H1 (cell line): ENCODE data around the gene SLC66A1. TPM values are rescaled to one million over a fixed set of nuclear protein-coding genes. Genes with fewer than 3 reads are reported as not detected.

Source experiments
- CTCF ChIA-PET: fragments of 300-600 bp; sonication (Branson Sonifier 250); formaldehyde crosslinking; loops from one replicate; lab custom pipeline; 2021; ENCODE audit not compliant: partially characterized antibody; lab: Charles Lee
- POLR2A ChIA-PET: fragments of 300-600 bp; sonication (Branson Sonifier 250); formaldehyde crosslinking; loops from one replicate; lab custom pipeline; 2021; ENCODE audit warnings: inconsistent platforms; ENCODE audit not compliant: partially characterized antibody; lab: Charles Lee
- DNase-seq, 2 experiments: peaks; one replicate each; pipeline versions ENCODE4 v3.0.0 to v3.0.0-alpha.2; 2010 to 2022; ENCODE audit warnings: low spot score in 2 of 2, low read depth in 1 of 2, mixed read lengths in 1 of 2
- FAIRE-seq: peaks from 2 replicates; lab custom pipeline; 2011; peaks lifted over from hg19 to GRCh38; lab: Jason Lieb, UNC
- H2AFZ ChIP-seq: 2 replicates; pipeline ENCODE4 v1.8.1; 2012; ENCODE audit warnings: low read length, inconsistent platforms
- H2AK5ac ChIP-seq: 2 replicates; pipeline ENCODE4 v1.6.1; 2013; ENCODE audit warnings: low read depth, low read length
- H2BK120ac ChIP-seq: replicated peaks from 2 replicates; pipeline ENCODE3; 2013; ENCODE audit warnings: low read depth, low read length, inconsistent platforms
- H2BK12ac ChIP-seq: 2 replicates; pipeline ENCODE4 v1.6.1; 2013; ENCODE audit warnings: low read depth, low read length
- H2BK15ac ChIP-seq: 2 replicates; pipeline ENCODE4 v1.6.1; 2013; ENCODE audit warnings: low read length
- H2BK20ac ChIP-seq: 2 replicates; pipeline ENCODE4 v1.6.1; 2013; ENCODE audit warnings: low read length
- H2BK5ac ChIP-seq: 2 replicates; pipeline ENCODE4 v1.6.1; 2013; ENCODE audit warnings: low read depth, low read length
- H3K14ac ChIP-seq: 2 replicates; pipeline ENCODE4 v1.6.1; 2013; ENCODE audit warnings: inconsistent platforms; ENCODE audit not compliant: insufficient read length
- H3K18ac ChIP-seq: 2 replicates; pipeline ENCODE4 v1.6.1; 2013; ENCODE audit warnings: low read length; ENCODE audit errors: extremely low read depth
- H3K23ac ChIP-seq: 2 replicates; pipeline ENCODE4 v1.6.1; 2013; ENCODE audit warnings: inconsistent platforms; ENCODE audit not compliant: insufficient read length
- H3K23me2 ChIP-seq: 2 replicates; pipeline ENCODE4 v1.6.1; 2013; ENCODE audit warnings: low read depth, low read length
- H3K27ac ChIP-seq: 2 replicates; pipeline ENCODE4 v1.6.1; 2011; ENCODE audit warnings: low read depth, low read length, inconsistent platforms
- H3K27me3 ChIP-seq, 4 experiments: replicated peaks in 1 of 4; 1 replicate in 1 of 4; 2 replicates in 3 of 4; pipeline versions ENCODE4 v1.6.1 to v1.8.1; 2011 to 2013; ENCODE audit warnings: low read length in 3 of 4, mild to moderate bottlenecking in 3 of 4, inconsistent platforms in 2 of 4, mixed read lengths in 2 of 4, moderate library complexity in 1 of 4; ENCODE audit not compliant: control insufficient read depth in 3 of 4, insufficient read depth in 3 of 4; ENCODE audit errors: extremely low read depth in 1 of 4
- H3K36me3 ChIP-seq, 4 experiments: 2 replicates each; pipeline versions ENCODE4 v1.6.1 to v1.8.1; 2011 to 2013; ENCODE audit warnings: mild to moderate bottlenecking in 4 of 4, low read length in 3 of 4, moderate library complexity in 2 of 4, control low read depth in 1 of 4, inconsistent platforms in 1 of 4; ENCODE audit not compliant: insufficient read depth in 4 of 4, control insufficient read depth in 2 of 4
- H3K4ac ChIP-seq: replicated peaks from 2 replicates; pipeline ENCODE3; 2013; ENCODE audit warnings: low read length, low read depth, mixed read lengths, inconsistent platforms; ENCODE audit not compliant: insufficient read length
- H3K4me1 ChIP-seq, 4 experiments: replicated peaks in 1 of 4; 1 replicate in 1 of 4; 2 replicates in 3 of 4; pipeline versions ENCODE4 v1.6.1 to v1.8.1; 2011 to 2013; ENCODE audit warnings: low read length in 3 of 4, inconsistent platforms in 2 of 4, mixed read lengths in 1 of 4; ENCODE audit not compliant: insufficient read depth in 4 of 4, control insufficient read depth in 3 of 4
- H3K4me2 ChIP-seq, 2 experiments: 2 replicates each; pipeline versions ENCODE4 v1.6.1 to v1.8.1; 2011 to 2013; ENCODE audit warnings: low read depth in 2 of 2, low read length in 2 of 2, control low read depth in 1 of 2, inconsistent platforms in 1 of 2, mild to moderate bottlenecking in 1 of 2; ENCODE audit not compliant: insufficient read depth in 1 of 2
- H3K4me3 ChIP-seq, 4 experiments: fragments of 200-600, 300-600 bp in 1 of 4; sonication (generic), shearing (Covaris generic), sonication (Bioruptor Twin) in 1 of 4; 2 replicates each; pipeline versions ENCODE4 v1.5.1 to v1.8.1; 2011 to 2016; ENCODE audit warnings: low read length in 4 of 4, low read depth in 3 of 4, control low read depth in 2 of 4, inconsistent platforms in 2 of 4, mild to moderate bottlenecking in 2 of 4, mixed read lengths in 1 of 4, moderate library complexity in 1 of 4; ENCODE audit not compliant: insufficient read depth in 2 of 4; ENCODE audit errors: extremely low read depth in 1 of 4
- H3K56ac ChIP-seq: replicated peaks from 2 replicates; pipeline ENCODE3; 2013; ENCODE audit warnings: low read depth, mild to moderate bottlenecking, mixed read lengths, low read length, inconsistent platforms; ENCODE audit not compliant: insufficient read length
- H3K79me1 ChIP-seq: 2 replicates; pipeline ENCODE4 v1.6.1; 2013; ENCODE audit warnings: low read depth, low read length, control low read depth
- H3K79me2 ChIP-seq, 2 experiments: 2 replicates each; pipeline versions ENCODE4 v1.6.1 to v1.8.1; 2012 to 2013; ENCODE audit warnings: low read length in 2 of 2, mild to moderate bottlenecking in 2 of 2, inconsistent platforms in 1 of 2; ENCODE audit not compliant: insufficient read depth in 2 of 2, control insufficient read depth in 1 of 2
- H3K9ac ChIP-seq, 4 experiments: replicated peaks in 1 of 4; 1 replicate in 1 of 4; 2 replicates in 3 of 4; pipeline versions ENCODE4 v1.6.1 to v1.8.1; 2011 to 2013; ENCODE audit warnings: low read depth in 3 of 4, low read length in 3 of 4, control low read depth in 2 of 4, mild to moderate bottlenecking in 2 of 4, moderate library complexity in 2 of 4, inconsistent platforms in 1 of 4; ENCODE audit errors: extremely low read depth in 1 of 4
- H3K9me3 ChIP-seq, 2 experiments: 2 replicates each; pipeline versions ENCODE4 v1.6.1 to v1.8.1; 2012 to 2013; ENCODE audit warnings: mild to moderate bottlenecking in 2 of 2, moderate library complexity in 2 of 2, control low read depth in 1 of 2, inconsistent platforms in 1 of 2, low read depth in 1 of 2, low read length in 1 of 2, mixed read lengths in 1 of 2; ENCODE audit not compliant: insufficient read depth in 2 of 2
- H4K20me1 ChIP-seq, 2 experiments: replicated peaks in 1 of 2; 2 replicates each; pipeline versions ENCODE3 to v1.8.1; 2011 to 2013; ENCODE audit warnings: inconsistent platforms in 2 of 2, low read length in 2 of 2, mild to moderate bottlenecking in 1 of 2; ENCODE audit not compliant: insufficient read depth in 2 of 2, control insufficient read depth in 1 of 2
- H4K5ac ChIP-seq: 2 replicates; pipeline ENCODE4 v1.6.1; 2013; ENCODE audit warnings: low read length, low read depth, mixed read lengths, inconsistent platforms; ENCODE audit not compliant: insufficient read length
- H4K8ac ChIP-seq: 2 replicates; pipeline ENCODE4 v1.8.0; 2013; ENCODE audit warnings: mild to moderate bottlenecking, moderate library complexity, low read length, inconsistent platforms; ENCODE audit not compliant: insufficient read depth; ENCODE audit errors: extremely low read depth
- H4K91ac ChIP-seq: replicated peaks from 2 replicates; pipeline ENCODE3; 2013; ENCODE audit warnings: low read length, mixed read lengths, inconsistent platforms; ENCODE audit not compliant: insufficient read length
- CBX8 ChIP-seq: fragments of 300-800, 300-1000 bp; sonication (generic); IDR thresholded peaks from 2 replicates; pipeline ENCODE4 v1.7.1; 2016; ENCODE audit warnings: low read depth, low read length, borderline replicate concordance
- EP300 ChIP-seq, 2 experiments: IDR thresholded peaks; 1 replicate in 1 of 2; 2 replicates in 1 of 2; pipeline ENCODE4 v1.6.1; 2011 to 2012; ENCODE audit warnings: low read depth in 2 of 2, low read length in 2 of 2, mild to moderate bottlenecking in 2 of 2, borderline replicate concordance in 1 of 2, inconsistent platforms in 1 of 2, moderate library complexity in 1 of 2
- FOSL1 ChIP-seq: IDR thresholded peaks from 2 replicates; pipeline ENCODE4 v1.6.1; 2011; ENCODE audit warnings: mild to moderate bottlenecking, low read depth, low read length, moderate library complexity; ENCODE audit not compliant: insufficient read depth
- GABPA ChIP-seq: IDR thresholded peaks from 2 replicates; pipeline ENCODE4 v1.6.1; 2011; ENCODE audit warnings: mild to moderate bottlenecking, low read length, moderate library complexity, borderline replicate concordance; ENCODE audit not compliant: insufficient read depth
- KDM4A ChIP-seq: IDR thresholded peaks from one replicate; pipeline ENCODE4 v1.7.1; 2012; ENCODE audit warnings: low read depth, mild to moderate bottlenecking, moderate library complexity, low read length, inconsistent platforms; ENCODE audit not compliant: severe bottlenecking
- MAFK ChIP-seq: IDR thresholded peaks from 2 replicates; pipeline ENCODE4 v1.6.1; 2012; ENCODE audit warnings: low read depth, mild to moderate bottlenecking, improper control_type of control experiment, low read length
- NANOG ChIP-seq: IDR thresholded peaks from 2 replicates; pipeline ENCODE4 v1.6.1; 2011; ENCODE audit warnings: low read length, low read depth, mild to moderate bottlenecking, inconsistent platforms; ENCODE audit not compliant: insufficient read depth, poor library complexity, severe bottlenecking
- RBBP5 ChIP-seq: IDR thresholded peaks from 2 replicates; pipeline ENCODE4 v1.7.1; 2012; ENCODE audit warnings: low read depth, mild to moderate bottlenecking, inconsistent platforms, low read length, moderate library complexity, borderline replicate concordance
- SP1 ChIP-seq: IDR thresholded peaks from 2 replicates; pipeline ENCODE4 v1.6.1; 2011; ENCODE audit warnings: low read depth, low read length
- SP4 ChIP-seq: IDR thresholded peaks from 2 replicates; pipeline ENCODE4 v1.6.1; 2012; ENCODE audit warnings: low read length, inconsistent platforms
- TAF1 ChIP-seq: IDR thresholded peaks from 2 replicates; pipeline ENCODE4 v1.6.1; 2011; ENCODE audit warnings: mild to moderate bottlenecking, low read depth, low read length
- TCF12 ChIP-seq: IDR thresholded peaks from 2 replicates; pipeline ENCODE4 v1.6.1; 2011; ENCODE audit warnings: low read depth, mild to moderate bottlenecking, low read length
- WGBS, 2 experiments: shearing (Covaris generic) in 1 of 2; methylation state at CpG; one replicate each; pipeline versions ENCODE4 v1.1.6 to v1.1.7; 2013 to 2015; ENCODE audit warnings: low lambda C conversion rate in 2 of 2, mixed read lengths in 2 of 2, inconsistent platforms in 1 of 2, low coverage in 1 of 2, missing lambda C conversion rate in 1 of 2; ENCODE audit not compliant: insufficient replicate concordance in 2 of 2, insufficient coverage in 1 of 2, insufficient read length in 1 of 2; ENCODE audit errors: extremely low coverage in 1 of 2, missing lambda C conversion rate in 1 of 2; 5-methylcytosine and 5-hydroxymethylcytosine counted together
- polyA plus RNA-seq, 7 experiments: library from polyadenylated mRNA; depleted of rRNA in 3 of 7; stranded (reverse) in 5 of 7; unstranded in 2 of 7; fragments of >200 nt in 5 of 7; fragments of 200-250 nt in 2 of 7; gene quantifications; 1 replicate in 5 of 7; 2 replicates in 1 of 7; 4 replicates in 1 of 7; pipeline versions ENCODE4 v1.2.1 to v1.2.3, GENCODE V29; 2011 to 2013; ENCODE audit warnings: missing spikeins in 2 of 7, mixed read lengths in 2 of 7
- total RNA-seq: library from RNA; stranded (reverse); fragmentation: NEBNext Ultra II Directional; extraction: Animal tissue kit (Norgen Biotek cat#: 25700); gene quantifications from 2 replicates; pipeline ENCODE4 v1.2.1, GENCODE V29; 2021

The SLC66A1 gene
- total and polyA plus RNA-seq, 2 of the 8 experiments (the other 6 are each of a cell fraction or from before 2014, with no cell fraction given), result 16.8 to 27.9 TPM

DNA sequence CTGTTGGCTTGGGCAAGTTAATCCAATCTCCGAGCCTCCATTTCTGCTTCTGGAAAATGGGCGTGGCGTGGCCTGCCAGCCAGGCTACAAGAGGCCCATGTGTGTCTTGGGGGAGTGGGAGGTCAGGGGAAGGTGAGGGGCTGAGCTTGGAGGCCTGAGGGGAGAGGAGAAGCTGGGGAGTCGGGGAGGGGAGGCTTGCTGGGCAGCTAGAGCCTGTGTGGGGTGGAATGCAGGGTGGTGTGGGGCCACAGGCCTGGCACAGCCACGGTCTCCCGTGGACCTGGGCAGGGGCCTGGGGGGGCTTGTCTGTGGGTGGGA is 14.6 kb downstream of the SLC66A1 start:
- Histone ChIP-seq H2AFZ (no peak overlapping the region), H4K8ac (no peak overlapping the region), H3K4me3 (no peak overlapping the region), H2BK12ac (no peak overlapping the region), H2AK5ac (no peak overlapping the region), H4K91ac (no peak overlapping the region), H4K20me1 (peaks cover 0 to 14% of the 10 kb centered on the region in 2 experiments), H3K9ac (no peak overlapping the region), H3K79me1 (no peaks in the 10 kb centered on the region; the same call in 1 of the 2 replicates), H3K27ac (no peak overlapping the region), H2BK120ac (no peak overlapping the region), H3K4me2 (no peak overlapping the region), H2BK15ac (no peak overlapping the region), H3K23me2 (no peaks in the 10 kb centered on the region), H3K14ac (no peak overlapping the region), H3K4ac (no peak overlapping the region), H3K4me1 (no peaks in the 10 kb centered on the region), H3K18ac (no peak overlapping the region), H3K56ac (no peak overlapping the region), H3K79me2 (no peaks in the 10 kb centered on the region), H3K27me3 (no peaks in the 10 kb centered on the region), H4K5ac (no peak overlapping the region), H3K9me3 (no peaks in the 10 kb centered on the region), H2BK20ac (no peak overlapping the region)
- ChIA-PET CTCF (interaction anchor here (0.7 to 2.8 kb wide), 4 partner anchors 10 to 134 kb away, joined by 3 to 9 read pairs (median 6); no protein-coding TSS in a partner anchor), POLR2A (interaction anchor here (0.8 to 13.3 kb wide), 3 partner anchors 9 to 11 kb away, joined by 3 to 143 read pairs (median 5); partner anchors contain the start of genes AKR7A2 and SLC66A1)
- 77% methylated on average over 4 of the region's 6 CpGs; no CpG with 5 or more reads in 1 of the 2 experiments for WGBS, 2 experiments
- no peak for TF ChIP-seq GABPA
- TF ChIP-seq TAF1, result no peak
- TF ChIP-seq SP1, result no peak
- no peak for TF ChIP-seq MAFK
- TF ChIP-seq NANOG, result no peak
- TF ChIP-seq FOSL1, result no peak
- no peak for TF ChIP-seq CBX8
- TF ChIP-seq KDM4A, result no peak
- no peak for TF ChIP-seq RBBP5
- no peak for TF ChIP-seq SP4
- no peak for TF ChIP-seq TCF12
- no peak for TF ChIP-seq EP300 (IDR thresholded peaks at IDR 0.05; ENCODE audit: borderline replicate concordance in 1 of 2, low read depth in 2 of 2, low read length in 2 of 2)
- TF ChIP-seq, all 59 proteins: peak for 0
- Histone ChIP-seq H3K36me3 (peaks cover 5 to 16% (median 10%) of the 10 kb centered on the region in 4 experiments; a peak in 5 of 8 replicates), H2BK5ac (no peak overlapping the region), H3K23ac (no peak overlapping the region)
- DNase-seq (no peak), FAIRE-seq (no peak)
